ENCODE measurements around the gene PEX19.

- TF ChIP-seq CTCF (conservative IDR thresholded peaks at IDR 0.05 in 1 of 2, IDR thresholded peaks at IDR 0.05 in 1 of 2; ENCODE audit: low read depth in 1 of 2, low read length in 2 of 2) (no peak), EZH2 (IDR thresholded peaks at IDR 0.05; ENCODE audit: low read length, missing control alignments) (no peak)
Observed at GRCh38 chr1:160282807-160283206, 2.1 kb downstream of the PEX19 start.
